Measurements from ENCODE around the gene DENND2C.
"Not testable (repeated sequence)": the region's sequence is repeated elsewhere in the genome, so short reads cannot be mapped to it uniquely, and the experiment has no call there.

Gene DENND2C

DNA sequence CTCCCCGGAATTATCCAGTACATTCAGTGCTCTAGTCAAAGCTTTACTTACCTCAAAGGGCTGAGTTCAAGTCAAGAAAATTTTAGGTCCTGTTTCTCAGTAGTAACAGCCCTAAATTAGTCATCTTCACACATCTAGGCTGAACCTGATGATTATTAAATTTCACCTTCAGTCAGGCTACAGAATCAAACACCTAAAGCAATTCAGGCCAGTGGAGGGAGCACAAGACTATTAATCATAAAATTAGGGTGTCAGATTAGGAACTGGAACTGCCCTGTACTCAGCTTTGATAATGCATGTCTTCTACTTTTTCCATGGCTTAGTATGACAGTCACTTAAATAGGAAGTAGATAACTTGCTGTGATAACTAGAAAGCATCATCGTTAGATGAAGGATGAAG is 60.0 kb downstream of the DENND2C start:
- no peak for DNase-seq (ENCODE audit: low read depth in 1 of 2, low spot score in 1 of 2)

- DNase-seq (ENCODE audit: low read depth in 1 of 2, low spot score in 1 of 2) = no peak
Observed at GRCh38 chr1:114609026-114609425, 60.8 kb downstream of the DENND2C start.

- no peak for DNase-seq (ENCODE audit: low read depth in 1 of 2, low spot score in 1 of 2)
Observed at GRCh38 chr1:114607223-114607622, 62.6 kb downstream of the DENND2C start.

DNA sequence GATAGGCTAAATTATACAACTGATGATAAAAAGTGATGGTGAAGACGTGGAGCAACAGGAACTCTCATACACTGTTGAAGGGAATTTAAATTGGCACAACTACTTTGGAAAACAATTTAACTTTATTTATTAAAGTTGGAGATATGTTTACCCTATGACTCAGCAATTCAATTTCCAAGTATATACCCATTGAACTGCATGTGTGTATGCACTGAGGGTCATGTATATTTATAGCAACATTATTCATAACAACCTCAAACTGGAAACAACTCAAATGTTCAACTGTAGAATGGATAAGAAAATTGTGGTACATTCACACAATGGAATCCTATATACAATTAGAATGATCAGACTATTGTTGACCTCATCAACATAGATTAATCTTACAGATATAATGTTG is 71.9 kb downstream of the DENND2C start:
- DNase-seq (ENCODE audit: low read depth in 1 of 2, low spot score in 1 of 2) = no peak

DNA sequence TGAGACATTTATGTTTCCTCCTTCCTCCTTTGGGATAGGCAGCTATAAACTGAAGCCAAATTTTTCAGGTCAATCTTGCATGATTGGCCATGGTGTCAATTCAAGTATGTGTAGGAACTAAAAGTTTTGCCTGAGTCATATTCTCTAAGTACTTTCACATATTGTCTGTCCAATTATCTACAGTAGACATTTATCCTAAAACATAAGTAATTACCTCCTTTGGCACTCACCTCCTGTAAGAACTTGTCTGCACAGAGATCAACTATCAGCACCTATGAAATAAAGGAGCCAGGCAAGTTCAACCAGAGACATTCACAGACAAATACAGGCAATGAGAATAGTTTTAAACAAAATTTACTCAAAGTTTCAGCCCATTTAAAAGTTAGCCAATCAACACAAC is 74.2 kb downstream of the DENND2C start:
- DNase-seq (ENCODE audit: low read depth in 1 of 2, low spot score in 1 of 2) = no peak

GRCh38 chr1:114594046-114594445 is 75.8 kb downstream of the DENND2C start:
- DNase-seq (ENCODE audit: low read depth in 1 of 2, low spot score in 1 of 2) = no peak

GRCh38 chr1:114589122-114589521 is 80.7 kb downstream of the DENND2C start:
- no peak for DNase-seq (ENCODE audit: low read depth in 1 of 2, low spot score in 1 of 2)

DNA sequence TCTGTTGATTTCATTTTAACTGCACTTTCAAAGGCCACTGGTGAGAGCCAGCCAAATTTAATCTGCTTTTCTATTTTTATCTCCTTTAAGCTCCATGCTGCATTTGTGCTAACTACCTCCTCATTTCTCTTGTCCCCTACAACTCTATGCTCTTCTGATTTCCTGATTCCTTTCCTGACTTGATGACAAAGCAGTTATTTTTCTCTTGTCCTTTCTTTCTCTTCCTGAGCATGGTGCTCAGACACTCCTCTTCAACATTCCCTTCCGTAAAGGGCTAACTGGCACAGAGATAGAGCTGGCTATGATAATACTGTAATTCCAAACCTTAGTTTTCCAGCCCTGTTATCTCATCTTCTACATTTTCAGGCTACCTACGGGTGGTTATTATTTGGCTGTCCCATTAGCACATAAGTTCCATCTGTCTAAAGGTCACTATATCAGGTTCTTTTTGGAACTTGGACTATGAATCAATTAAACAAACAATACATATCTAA is 81.6 kb downstream of the DENND2C start:
- no peak for DNase-seq (ENCODE audit: low read depth in 1 of 2, low spot score in 1 of 2)

GRCh38 chr1:114587203-114587991 is 82.5 kb downstream of the DENND2C start:
- DNase-seq (ENCODE audit: low read depth in 1 of 2, low spot score in 1 of 2) = no peak

DNA sequence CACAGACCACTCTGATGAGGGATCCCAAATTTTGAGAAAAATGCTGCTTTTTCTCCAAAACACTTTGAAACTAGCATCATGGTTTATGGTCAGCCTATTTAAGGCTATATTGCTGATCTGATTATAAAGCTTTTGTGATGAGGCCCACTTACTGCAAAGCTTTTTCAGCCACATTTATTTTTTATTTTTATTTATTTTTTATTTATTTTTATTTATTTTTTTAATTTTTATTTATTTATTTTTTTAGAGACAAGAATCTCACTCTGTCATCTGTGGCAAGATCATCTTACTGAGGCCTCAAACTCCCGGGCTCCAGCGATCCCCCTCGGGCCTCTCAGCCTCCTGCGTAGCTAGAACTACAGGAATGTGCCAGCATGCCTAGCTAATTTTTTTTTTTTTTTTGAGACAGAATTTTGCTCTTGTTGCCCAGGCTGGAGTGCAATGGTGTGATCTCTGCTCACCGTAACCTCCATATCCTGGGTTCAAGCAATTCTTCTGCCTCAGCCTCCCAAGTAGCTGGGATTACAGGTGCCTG is 83.3 kb downstream of the DENND2C start:
- no peak for DNase-seq (ENCODE audit: low read depth in 1 of 2, low spot score in 1 of 2)

DNA sequence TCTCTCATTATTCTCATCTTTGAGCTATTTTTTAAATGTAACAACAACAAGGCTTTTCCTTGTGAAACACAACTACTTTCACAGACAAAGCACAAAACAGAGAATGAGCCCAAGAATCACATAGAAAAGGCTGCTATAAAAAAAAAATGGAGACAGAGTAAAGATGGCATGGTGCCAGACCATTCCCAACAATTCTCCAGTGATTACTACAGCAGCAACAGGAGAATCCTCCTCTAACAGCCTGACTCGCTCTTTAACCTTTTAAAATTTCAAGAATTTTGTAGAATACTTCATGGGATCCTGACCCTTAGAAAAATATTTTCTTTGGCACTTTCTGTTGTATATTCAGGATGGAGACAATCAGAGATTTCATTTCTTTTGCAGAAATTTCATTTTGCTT is 84.6 kb downstream of the DENND2C start:
- no peak for DNase-seq (ENCODE audit: low read depth in 1 of 2, low spot score in 1 of 2)

GRCh38 chr1:114581335-114582287 is 88.2 kb downstream of the DENND2C start, which contains the start of gene BCAS2:
Gene BCAS2 (minus strand): TSS chr1:114581615. CDS start chr1:114581591, 24 bp downstream.
- DNase-seq (ENCODE audit: low read depth in 1 of 2, low spot score in 1 of 2) = peak; percentile 80 to 85

GRCh38 chr1:114574365-114574764 is 95.5 kb downstream of the DENND2C start:
- DNase-seq (ENCODE audit: low read depth in 1 of 2, low spot score in 1 of 2) = no peak

- DNase-seq (ENCODE audit: low read depth in 1 of 2, low spot score in 1 of 2) = no peak
Observed at GRCh38 chr1:114564141-114564540, 105.7 kb downstream of the DENND2C start.

GRCh38 chr1:114562978-114563510 is 106.8 kb downstream of the DENND2C start:
- DNase-seq (ENCODE audit: low read depth in 1 of 2, low spot score in 1 of 2) = not testable (repeated sequence)

DNA sequence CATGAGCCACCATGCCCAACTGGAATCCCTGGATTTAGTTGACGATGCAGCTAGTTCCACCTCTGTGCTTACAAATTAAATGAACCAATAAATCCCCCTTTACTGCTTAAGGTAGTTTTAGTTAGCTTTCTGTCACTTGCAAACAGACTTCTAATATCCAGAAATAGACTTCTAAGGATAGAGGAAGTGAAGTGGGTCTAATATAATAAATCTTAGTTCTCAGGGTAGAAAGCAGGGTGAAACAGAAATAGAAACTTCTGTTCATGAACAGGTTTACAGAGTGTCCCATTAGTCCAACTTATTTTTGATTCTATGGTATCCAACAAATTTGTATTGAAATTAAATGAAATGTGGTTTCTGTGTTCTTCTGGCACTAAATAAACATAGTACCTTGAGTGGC is 108.5 kb downstream of the DENND2C start:
- DNase-seq (ENCODE audit: low read depth in 1 of 2, low spot score in 1 of 2) = no peak

DNA sequence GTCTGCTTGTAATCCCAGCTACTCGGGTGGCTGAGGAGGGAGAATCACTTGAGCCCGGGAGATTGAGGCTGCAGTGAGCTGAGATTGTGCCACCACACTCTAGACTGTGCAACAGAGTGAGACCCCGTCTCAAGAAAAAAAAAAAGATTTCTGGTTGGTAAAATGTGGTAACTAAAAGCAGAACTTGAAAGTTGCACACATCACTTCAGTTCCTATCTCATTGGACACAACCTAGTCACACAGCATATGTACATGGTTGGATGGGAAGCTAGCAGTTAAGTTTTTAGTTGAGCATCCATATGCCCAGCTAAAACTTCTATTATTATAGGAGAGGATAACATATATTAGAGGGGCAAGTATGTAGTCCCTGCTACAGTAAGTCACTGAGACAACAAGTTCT is 110.5 kb downstream of the DENND2C start:
- DNase-seq (ENCODE audit: low read depth in 1 of 2, low spot score in 1 of 2) = no peak

DNA sequence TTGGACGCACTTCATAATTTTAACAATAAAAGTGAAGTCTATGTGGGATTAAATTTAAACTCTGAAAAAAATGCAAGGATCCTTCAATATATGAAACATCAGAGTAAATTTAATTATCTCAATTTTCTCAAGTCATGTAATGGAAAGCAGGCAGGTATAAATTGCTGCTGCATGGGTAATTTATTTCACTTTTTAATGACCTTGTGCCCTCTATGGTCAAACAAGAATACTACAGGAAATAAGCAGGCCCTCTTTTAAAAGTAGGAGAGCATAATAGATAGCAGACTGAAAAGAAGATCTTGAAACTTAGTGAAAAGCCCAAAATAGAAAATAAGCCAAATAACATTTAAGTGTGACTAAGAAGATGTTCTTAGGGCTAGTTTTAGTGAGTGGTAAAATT is 111.3 kb downstream of the DENND2C start:
- no peak for DNase-seq (ENCODE audit: low read depth in 1 of 2, low spot score in 1 of 2)

DNA sequence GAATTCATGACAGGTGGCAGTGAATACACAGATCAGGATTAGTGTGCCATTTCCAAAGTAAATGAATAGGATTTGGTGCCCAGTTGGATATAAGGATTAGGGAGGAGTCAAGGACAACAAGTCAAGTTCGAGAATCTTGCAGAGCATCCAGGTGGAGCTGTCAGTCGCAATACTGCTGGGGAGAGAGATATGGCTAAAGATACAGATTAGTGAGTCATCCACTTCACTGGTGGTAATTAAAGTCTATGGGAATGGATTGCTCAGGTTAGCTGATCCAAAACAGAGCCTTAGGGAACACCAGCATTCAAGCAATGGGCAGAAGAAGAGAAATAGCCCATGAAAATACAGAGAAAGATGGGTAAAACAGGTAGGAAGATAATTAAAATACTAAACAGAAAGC is 115.3 kb downstream of the DENND2C start:
- DNase-seq (ENCODE audit: low read depth in 1 of 2, low spot score in 1 of 2) = no peak

- no peak for DNase-seq (ENCODE audit: low read depth in 1 of 2, low spot score in 1 of 2)
Observed at GRCh38 chr1:114552106-114552639, 117.7 kb downstream of the DENND2C start.

DNA sequence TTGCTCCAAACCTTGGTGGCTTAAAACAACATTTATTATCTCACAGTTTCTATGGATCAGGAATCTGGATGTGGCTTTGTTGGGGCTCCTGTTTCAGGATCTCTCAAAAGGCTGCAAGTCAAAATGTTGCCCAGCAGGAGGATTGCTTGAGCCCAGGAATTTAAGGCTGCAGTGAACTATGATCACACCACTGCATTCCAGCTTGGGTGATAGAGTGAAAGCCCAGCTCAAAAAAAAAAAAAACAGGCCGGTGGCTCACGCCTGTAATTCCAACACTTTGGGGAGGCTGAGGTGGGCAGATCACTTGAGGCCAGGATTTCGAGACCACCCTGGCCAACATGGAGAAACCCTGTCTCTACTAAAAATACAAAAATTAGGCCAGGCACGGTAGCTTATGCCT is 118.4 kb downstream of the DENND2C start:
- no peak for DNase-seq (ENCODE audit: low read depth in 1 of 2, low spot score in 1 of 2)

All from stimulated activated CD4-positive, alpha-beta T cell treated with anti-CD3 and anti-CD28 coated beads, Interleukin-15, amount 100 ng/mL, for 1 hour (primary cell).